HepG2 (cell line): ENCODE data around the gene CLK4. TPM values are rescaled to one million over a fixed set of nuclear protein-coding genes. Genes with fewer than 3 reads are reported as not detected.

Experiments used
- ATAC-seq: fragments of 200-7000 bp; cut with Tn5 transposase; 3 replicates; pipeline ENCODE4 v1.9.1; 2020; ENCODE audit warnings: mild to moderate bottlenecking, moderate library complexity
- BruUV-seq: library from RNA; stranded (reverse); fragments of 400-500 nt; replicated peaks from 2 replicates; lab custom pipeline; 2021; lab: Mats Ljungman, UMichigan
- CTCF ChIA-PET: fragments of 300-600 bp; formaldehyde crosslinking; extraction: SDS; loops from one replicate; lab custom pipeline; 2021; ENCODE audit warnings: low total read pairs, inconsistent platforms, low intra/inter-chr PET ratio; lab: Yijun Ruan, JAX
- POLR2A ChIA-PET: fragments of 350-600 bp; sonication (Branson Sonifier 250); formaldehyde crosslinking; loops from one replicate; lab custom pipeline; 2020; ENCODE audit warnings: antibody characterized with exemption, inconsistent platforms; lab: Yijun Ruan, JAX
- DNase-seq: peaks from one replicate; pipeline ENCODE4 v3.0.0-alpha.2; 2015; ENCODE audit warnings: low spot score
- FAIRE-seq: peaks from 3 replicates; lab custom pipeline; 2011; peaks lifted over from hg19 to GRCh38; lab: Jason Lieb, UNC
- H2AFZ ChIP-seq: one replicate; pipeline ENCODE4 v1.6.1; 2011; ENCODE audit warnings: low read length, inconsistent platforms
- H3K27ac ChIP-seq: fragments of 300-600 bp; 3 replicates; pipeline ENCODE4 v1.8.0; 2011; ENCODE audit warnings: mixed run types, mild to moderate bottlenecking, mixed read lengths, low read length, inconsistent platforms; ENCODE audit not compliant: insufficient read depth; ENCODE audit errors: extremely low read length
- H3K27me3 ChIP-seq, 2 experiments: fragments of 200-600 bp in 1 of 2; 2 replicates in 1 of 2; 3 replicates in 1 of 2; pipeline versions ENCODE4 v1.6.0 to v1.8.0; 2011; ENCODE audit warnings: low read length in 2 of 2, mild to moderate bottlenecking in 2 of 2, moderate library complexity in 2 of 2, inconsistent platforms in 1 of 2; ENCODE audit not compliant: insufficient read depth in 2 of 2, control insufficient read depth in 1 of 2
- H3K36me3 ChIP-seq, 2 experiments: fragments of 200-600 bp in 1 of 2; replicated peaks in 1 of 2; 2 replicates in 1 of 2; 3 replicates in 1 of 2; pipeline versions ENCODE4 v1.5.1 to v1.8.0; 2011; ENCODE audit warnings: low read length in 2 of 2, inconsistent platforms in 1 of 2; ENCODE audit not compliant: insufficient read depth in 2 of 2, control insufficient read depth in 1 of 2
- H3K4me1 ChIP-seq: 2 replicates; pipeline ENCODE4 v1.5.1; 2012; ENCODE audit warnings: low read length, inconsistent platforms; ENCODE audit not compliant: insufficient read depth
- H3K4me2 ChIP-seq: 2 replicates; pipeline ENCODE4 v1.6.0; 2011; ENCODE audit warnings: low read depth, low read length, inconsistent platforms
- H3K4me3 ChIP-seq, 3 experiments: fragments of 200-600 bp in 1 of 3; sonication (generic), shearing (Covaris generic) in 1 of 3; replicated peaks in 1 of 3; 2 replicates each; pipeline ENCODE4 v1.5.1; 2011 to 2016; ENCODE audit warnings: low read length in 3 of 3, inconsistent platforms in 2 of 3, low read depth in 2 of 3, mild to moderate bottlenecking in 2 of 3, control low read depth in 1 of 3, mixed read lengths in 1 of 3; ENCODE audit not compliant: insufficient read depth in 1 of 3
- H3K79me2 ChIP-seq: one replicate; pipeline ENCODE4 v1.6.1; 2011; ENCODE audit warnings: low read length, inconsistent platforms; ENCODE audit not compliant: insufficient read depth
- H3K9ac ChIP-seq: 2 replicates; pipeline ENCODE4 v1.6.0; 2011; ENCODE audit warnings: mild to moderate bottlenecking, low read depth, low read length, inconsistent platforms; ENCODE audit not compliant: insufficient read depth
- H3K9me3 ChIP-seq: 2 replicates; pipeline ENCODE4 v1.5.1; 2012; ENCODE audit warnings: mild to moderate bottlenecking, low read length
- H4K20me1 ChIP-seq: 2 replicates; pipeline ENCODE4 v1.6.0; 2011; ENCODE audit warnings: inconsistent platforms, mild to moderate bottlenecking, low read length, moderate library complexity; ENCODE audit not compliant: insufficient read depth
- SOX5 ChIP-seq: IDR thresholded peaks from 2 replicates; pipeline ENCODE4 v1.6.1; 2016; ENCODE audit warnings: borderline replicate concordance
- ZC3H13 ChIP-seq: sonication (generic); formaldehyde crosslinking; IDR thresholded peaks from 2 replicates; pipeline ENCODE4 v1.8.1; 2023; ENCODE audit warnings: mild to moderate bottlenecking, missing genetic modification reagents, moderate library complexity
- ZNF260 ChIP-seq: sonication (generic); formaldehyde crosslinking; IDR thresholded peaks from 2 replicates; pipeline ENCODE4 v1.4.0; 2020; ENCODE audit warnings: missing genetic modification reagents, low read depth, mild to moderate bottlenecking, borderline replicate concordance
- ZNF292 ChIP-seq: sonication (generic); formaldehyde crosslinking; IDR thresholded peaks from 2 replicates; pipeline ENCODE4 v1.8.1; 2022; ENCODE audit warnings: mild to moderate bottlenecking, low read depth, missing genetic modification reagents, borderline replicate concordance
- ZNF552 ChIP-seq: sonication (generic); formaldehyde crosslinking; IDR thresholded peaks from 2 replicates; pipeline ENCODE4 v1.9.0; 2022; ENCODE audit warnings: missing genetic modification reagents, mild to moderate bottlenecking, borderline replicate concordance
- whole genome bisulfite sequencing: methylation state at CpG from one replicate; pipeline ENCODE4 v1.1.6; 2017; ENCODE audit warnings: low lambda C conversion rate; 5-methylcytosine and 5-hydroxymethylcytosine counted together
- in situ Hi-C: cut with HindIII; loops from 2 replicates; pipeline ENCODE4 v1.10.0; 2017; ENCODE audit warnings: low pct_unique_long_range_greater_than_20kb; ENCODE audit not compliant: extremely low pct_ligation_motif_present
- intact Hi-C: fragments of 100-400 bp; cut with micrococcal nuclease; formaldehyde crosslinking; loops from one replicate; pipeline ENCODE4 v1.10.0; 2022; ENCODE audit not compliant: unreplicated experiment
- polyA plus RNA-seq, 8 experiments: library from polyadenylated mRNA; depleted of rRNA in 3 of 8; stranded (reverse) in 7 of 8; unstranded in 1 of 8; fragments of >200 nt; fragmentation: Illumina TruSeq in 4 of 8; extraction: Trizol in 4 of 8; gene quantifications; 2 replicates each; pipeline versions ENCODE4 v1.2.1 to v1.2.3, GENCODE V29; 2011 to 2016; ENCODE audit warnings: low read depth in 4 of 8, missing spikeins in 1 of 8, mixed read lengths in 1 of 8; ENCODE audit not compliant: insufficient read depth in 1 of 8
- total RNA-seq, 5 experiments: library from RNA; depleted of rRNA; stranded (reverse); fragments of >200 nt; fragmentation: Illumina TruSeq; extraction: Trizol; gene quantifications; 2 replicates each; pipeline ENCODE4 v1.2.3, GENCODE V29; 2016; ENCODE audit warnings: low read depth in 1 of 5
- TF ChIP-seq, protein P1 (sequence below): sonication (generic); formaldehyde crosslinking; IDR thresholded peaks from 2 replicates; pipeline ENCODE4 v1.8.0; 2023; ENCODE audit warnings: mild to moderate bottlenecking, missing genetic modification reagents
- TF ChIP-seq, protein P2 (sequence below): sonication (generic); formaldehyde crosslinking; IDR thresholded peaks from 2 replicates; pipeline ENCODE4 v1.4.0; 2020; ENCODE audit warnings: missing genetic modification reagents, borderline replicate concordance

CLK4 gene
- total and polyA plus RNA-seq, 2 of the 13 experiments (the other 11 are each of a cell fraction or from before 2014, with no cell fraction given): 17.7 to 18.4 TPM

DNA sequence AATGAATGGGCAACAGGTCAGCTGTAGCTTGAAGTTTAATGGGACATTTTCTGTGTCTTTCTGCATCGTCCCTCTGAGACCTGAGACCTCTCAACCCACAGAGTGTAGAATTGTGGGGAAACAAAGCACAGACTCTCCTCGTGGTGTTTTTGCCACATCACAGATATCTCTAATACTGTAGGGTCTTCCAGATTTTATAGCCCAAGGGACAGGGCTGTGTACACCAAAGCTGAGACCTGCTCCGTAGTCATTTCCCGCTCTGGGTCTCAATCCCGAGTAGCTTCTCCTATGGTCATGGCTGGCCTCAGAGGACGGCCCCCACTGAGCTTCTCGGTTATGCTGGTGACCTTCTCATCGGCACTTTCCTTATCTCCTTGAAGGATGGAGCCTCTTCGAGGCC, 14.9 kb upstream of the CLK4 start:
- no peaks in the 10 kb centered on the region for H3K79me2 ChIP-seq
- no peaks in the 10 kb centered on the region for H4K20me1 ChIP-seq
- FAIRE-seq: no peak
- BruUV-seq: no TSS peak
- no peak overlapping the region for H3K4me2 ChIP-seq
- intact Hi-C loops (no loop called here), in situ Hi-C loops (no loop called here)
- ATAC-seq: no peak
- POLR2A ChIA-PET: no interaction called here
- H3K27ac ChIP-seq: no peak overlapping the region
- H3K27me3 ChIP-seq: peaks cover 1 to 10% of the 10 kb centered on the region in 2 experiments; a peak in 1 of 5 replicates
- H3K4me1 ChIP-seq: peaks cover 10% of the 10 kb centered on the region
- 30% methylated on average over 9 of the region's 9 CpGs for WGBS
- no peak overlapping the region for H2AFZ ChIP-seq
- no peaks in the 10 kb centered on the region for H3K36me3 ChIP-seq
- H3K9ac ChIP-seq: no peak overlapping the region
- H3K4me3 ChIP-seq: no peak overlapping the region
- DNase-seq: no peak
- TF ChIP-seq ZNF292 (CRISPR knock-in tag): no peak
- TF ChIP-seq, protein P1, sequence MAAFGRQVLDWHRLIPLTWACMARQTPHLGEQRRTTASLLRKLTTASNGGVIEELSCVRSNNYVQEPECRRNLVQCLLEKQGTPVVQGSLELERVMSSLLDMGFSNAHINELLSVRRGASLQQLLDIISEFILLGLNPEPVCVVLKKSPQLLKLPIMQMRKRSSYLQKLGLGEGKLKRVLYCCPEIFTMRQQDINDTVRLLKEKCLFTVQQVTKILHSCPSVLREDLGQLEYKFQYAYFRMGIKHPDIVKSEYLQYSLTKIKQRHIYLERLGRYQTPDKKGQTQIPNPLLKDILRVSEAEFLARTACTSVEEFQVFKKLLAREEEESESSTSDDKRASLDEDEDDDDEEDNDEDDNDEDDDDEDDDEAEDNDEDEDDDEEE (CRISPR knock-in tag): no peak
- no peak for TF ChIP-seq ZNF552 (CRISPR knock-in tag)
- no peak for TF ChIP-seq ZNF260 (CRISPR knock-in tag)
- TF ChIP-seq, protein P2, sequence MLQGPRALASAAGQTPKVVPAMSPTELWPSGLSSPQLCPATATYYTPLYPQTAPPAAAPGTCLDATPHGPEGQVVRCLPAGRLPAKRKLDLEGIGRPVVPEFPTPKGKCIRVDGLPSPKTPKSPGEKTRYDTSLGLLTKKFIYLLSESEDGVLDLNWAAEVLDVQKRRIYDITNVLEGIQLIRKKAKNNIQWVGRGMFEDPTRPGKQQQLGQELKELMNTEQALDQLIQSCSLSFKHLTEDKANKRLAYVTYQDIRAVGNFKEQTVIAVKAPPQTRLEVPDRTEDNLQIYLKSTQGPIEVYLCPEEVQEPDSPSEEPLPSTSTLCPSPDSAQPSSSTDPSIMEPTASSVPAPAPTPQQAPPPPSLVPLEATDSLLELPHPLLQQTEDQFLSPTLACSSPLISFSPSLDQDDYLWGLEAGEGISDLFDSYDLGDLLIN (CRISPR knock-in tag): no peak
- no peak for TF ChIP-seq SOX5 (CRISPR knock-in tag)
- no peak for TF ChIP-seq ZC3H13
- CTCF ChIA-PET: no interaction called here
- H3K9me3 ChIP-seq: no peaks in the 10 kb centered on the region; the same call in 1 of the 2 replicates
